GM12878 (cell line): Measurements from ENCODE around the gene NINL. TPM values are rescaled to one million over a fixed set of nuclear protein-coding genes. Genes with fewer than 3 reads are reported as not detected.

Experiments used
- ATAC-seq: fragments of 200-7000 bp; cut with Tn5 transposase; 3 replicates; pipeline ENCODE4 v1.9.1; 2020; ENCODE audit warnings: mild to moderate bottlenecking, moderate library complexity
- BruUV-seq: library from RNA; stranded (reverse); fragments of 400-500 nt; replicated peaks from 2 replicates; lab custom pipeline; 2021; lab: Mats Ljungman, UMichigan
- CTCF ChIA-PET: fragments of 300-600 bp; sonication (Branson Sonifier 250); formaldehyde crosslinking; extraction: SDS; loops from one replicate; lab custom pipeline; 2021; ENCODE audit warnings: inconsistent platforms; lab: Yijun Ruan, JAX
- POLR2A ChIA-PET: fragments of 350-600 bp; formaldehyde crosslinking; extraction: SDS; loops from one replicate; lab custom pipeline; 2021; ENCODE audit warnings: inconsistent platforms; lab: Charles Lee
- RAD21 ChIA-PET: fragments of 300-600 bp; sonication (Branson Sonifier 250); formaldehyde crosslinking; loops from one replicate; lab custom pipeline; 2023; ENCODE audit warnings: antibody characterized with exemption; ENCODE audit not compliant: unreplicated experiment; lab: Charles Lee
- SMC1A ChIA-PET: fragments of 300-600 bp; sonication (Branson Sonifier 250); formaldehyde crosslinking; loops from one replicate; lab custom pipeline; 2023; ENCODE audit not compliant: unreplicated experiment, uncharacterized antibody; lab: Charles Lee
- DNase-seq: peaks from one replicate; pipeline ENCODE4 v3.0.0-alpha.2; 2011; ENCODE audit warnings: low read depth, low spot score
- FAIRE-seq: peaks from 3 replicates; lab custom pipeline; 2011; peaks lifted over from hg19 to GRCh38; lab: Jason Lieb, UNC
- H2AFZ ChIP-seq: 2 replicates; pipeline ENCODE4 v1.6.0; 2011; ENCODE audit warnings: low read depth, low read length, control low read depth; ENCODE audit not compliant: control insufficient read depth
- H3K27ac ChIP-seq: 2 replicates; pipeline ENCODE4 v1.5.1; 2011; ENCODE audit warnings: control low read depth; ENCODE audit not compliant: control insufficient read depth, insufficient read depth
- H3K27me3 ChIP-seq, 2 experiments: replicated peaks in 1 of 2; 2 replicates each; pipeline versions ENCODE4 v1.6.0 to v1.6.1; 2011; ENCODE audit warnings: low read length in 1 of 2; ENCODE audit not compliant: control insufficient read depth in 2 of 2, insufficient read depth in 2 of 2
- H3K36me3 ChIP-seq, 2 experiments: 2 replicates each; pipeline ENCODE4 v1.5.1; 2011; ENCODE audit warnings: low read length in 1 of 2; ENCODE audit not compliant: control insufficient read depth in 2 of 2, insufficient read depth in 2 of 2
- H3K4me1 ChIP-seq: 2 replicates; pipeline ENCODE4 v1.6.1; 2011; ENCODE audit warnings: mild to moderate bottlenecking, low read length, moderate library complexity, mixed read lengths; ENCODE audit not compliant: control insufficient read depth, insufficient read depth
- H3K4me2 ChIP-seq: 2 replicates; pipeline ENCODE4 v1.6.0; 2011; ENCODE audit warnings: control low read depth; ENCODE audit not compliant: control insufficient read depth, insufficient read depth
- H3K4me3 ChIP-seq: fragments of 200-600 bp; sonication (generic); 2 replicates; pipeline ENCODE4 v1.5.1; 2016
- H3K79me2 ChIP-seq: 2 replicates; pipeline ENCODE4 v1.6.0; 2011; ENCODE audit warnings: low read length; ENCODE audit not compliant: control insufficient read depth, insufficient read depth
- H3K9ac ChIP-seq: 2 replicates; pipeline ENCODE4 v1.8.0; 2011; ENCODE audit warnings: low read length, control low read depth, mixed read lengths; ENCODE audit not compliant: control insufficient read depth, insufficient read depth
- H3K9me3 ChIP-seq: replicated peaks from 3 replicates; pipeline ENCODE4 v1.5.1; 2011; ENCODE audit warnings: mild to moderate bottlenecking, low read length; ENCODE audit not compliant: control insufficient read depth, insufficient read depth
- H4K20me1 ChIP-seq: 2 replicates; pipeline ENCODE4 v1.6.0; 2011; ENCODE audit not compliant: control insufficient read depth, insufficient read depth
- BMI1 ChIP-seq: fragments of 450-650 bp; IDR thresholded peaks from 2 replicates; pipeline ENCODE4 v1.6.1; 2016; ENCODE audit warnings: mild to moderate bottlenecking, moderate library complexity, borderline replicate concordance
- BRCA1 ChIP-seq: IDR thresholded peaks from 2 replicates; pipeline ENCODE4 v1.6.1; 2011; ENCODE audit warnings: low read depth, low read length, improper control_type of control experiment
- CREM ChIP-seq: IDR thresholded peaks from 2 replicates; pipeline ENCODE4 v1.6.1; 2014; ENCODE audit warnings: antibody characterized with exemption, low read depth
- HDAC2 ChIP-seq: fragments of 200-600 bp; sonication (generic); IDR thresholded peaks from 2 replicates; pipeline ENCODE4 v1.6.1; 2017
- IKZF2 ChIP-seq, 2 experiments: fragments of 450-650 bp; IDR thresholded peaks; 2 replicates each; pipeline ENCODE4 v1.6.1; 2017; ENCODE audit warnings: mild to moderate bottlenecking in 2 of 2, moderate library complexity in 2 of 2
- JUND ChIP-seq: IDR thresholded peaks from 2 replicates; pipeline ENCODE4 v1.6.1; 2012; ENCODE audit warnings: low read depth, mild to moderate bottlenecking, low read length, improper control_type of control experiment, moderate library complexity
- KAT2A ChIP-seq: conservative IDR thresholded peaks from 2 replicates; pipeline ENCODE4 v1.6.1; 2011; ENCODE audit warnings: low read depth, low read length; ENCODE audit not compliant: control insufficient read depth
- NBN ChIP-seq: fragments of 450-650 bp; IDR thresholded peaks from 2 replicates; pipeline ENCODE4 v1.6.1; 2016
- NFXL1 ChIP-seq: fragments of 450-650 bp; IDR thresholded peaks from 2 replicates; pipeline ENCODE4 v1.6.1; 2017; ENCODE audit warnings: antibody characterized with exemption, mild to moderate bottlenecking, borderline replicate concordance
- POLR2A ChIP-seq: IDR thresholded peaks from 2 replicates; pipeline ENCODE4 v1.6.1; 2011; ENCODE audit warnings: low read depth, mild to moderate bottlenecking, low read length
- ZNF207 ChIP-seq: fragments of 450-650 bp; IDR thresholded peaks from 2 replicates; pipeline ENCODE4 v1.6.1; 2014; ENCODE audit warnings: antibody characterized with exemption, mild to moderate bottlenecking, borderline replicate concordance
- ZNF24 ChIP-seq: fragments of 450-650 bp; IDR thresholded peaks from 2 replicates; pipeline ENCODE4 v1.6.1; 2017; ENCODE audit warnings: antibody characterized with exemption, mild to moderate bottlenecking
- WGBS: methylation state at CpG from one replicate; pipeline ENCODE4 v1.1.6; 2016; ENCODE audit warnings: low lambda C conversion rate; ENCODE audit not compliant: insufficient replicate concordance, insufficient coverage; ENCODE audit errors: missing lambda C conversion rate; 5-methylcytosine and 5-hydroxymethylcytosine counted together
- in situ Hi-C: fragments of 300-500 bp; cut with MboI; formaldehyde crosslinking; loops from 9 replicates; pipeline ENCODE4 v1.14.3; 2018; ENCODE audit warnings: mixed read lengths
- intact Hi-C: fragments of 100-400 bp; cut with micrococcal nuclease; formaldehyde crosslinking; loops from one replicate; pipeline ENCODE4 v1.14.2; 2022; ENCODE audit not compliant: unreplicated experiment
- polyA plus RNA-seq, 11 experiments: library from polyadenylated mRNA; depleted of rRNA in 4 of 11; unstranded in 6 of 11; stranded (reverse) in 5 of 11; fragments of >200 nt; fragmentation: Nextera tagmentation in 4 of 11; fragmentation: Illumina TruSeq in 1 of 11; extraction: Ambion mirVana in 4 of 11; extraction: Trizol in 1 of 11; gene quantifications; 1 replicate in 1 of 11; 2 replicates in 10 of 11; pipeline versions ENCODE4 v1.2.1 to v1.2.3, GENCODE V29; 2011 to 2016; ENCODE audit warnings: inconsistent platforms in 2 of 11, missing spikeins in 2 of 11, low read depth in 1 of 11
- total RNA-seq, 4 experiments: library from RNA; depleted of rRNA in 3 of 4; stranded (reverse); fragments of >200 nt in 3 of 4; fragmentation: Illumina TruSeq in 1 of 4; extraction: Trizol in 1 of 4; gene quantifications; 2 replicates each; pipeline versions ENCODE4 v1.2.1 to v1.2.3, GENCODE V29; 2013 to 2021
- TF ChIP-seq, protein P1 (sequence below): fragments of 450-650 bp; IDR thresholded peaks from 2 replicates; pipeline ENCODE4 v1.6.1; 2017; ENCODE audit warnings: mild to moderate bottlenecking
- TF ChIP-seq, protein P2 (sequence below): IDR thresholded peaks from 2 replicates; pipeline ENCODE4 v1.6.1; 2012; ENCODE audit warnings: improper control_type of control experiment, low read depth, low read length; ENCODE audit not compliant: insufficient replicate concordance

Gene NINL
- total and polyA plus RNA-seq, 10 of the 15 experiments (the other 5 are each of a cell fraction or from before 2014, with no cell fraction given): 0.04 to 0.77 (median 0.23) TPM; not detected in 1

DNA sequence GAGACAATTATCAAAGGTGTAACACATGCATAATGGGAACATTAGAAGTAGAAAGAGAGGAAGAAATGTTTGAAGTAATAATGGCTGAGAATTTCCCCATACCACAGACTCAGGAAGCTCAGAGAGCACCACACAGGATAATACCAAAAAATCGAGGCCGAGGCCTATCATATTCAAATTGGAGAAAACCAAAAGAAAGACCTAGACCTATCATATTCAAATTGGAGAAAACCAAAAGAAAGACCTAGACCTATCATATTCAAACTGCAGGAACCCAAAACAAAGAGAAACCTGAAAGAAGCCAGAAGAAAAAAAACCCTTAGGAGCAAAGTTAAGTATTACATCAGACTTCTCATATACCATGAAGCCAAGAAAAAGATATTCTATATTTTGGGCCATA lies 18.0 kb downstream of the NINL start:
- DNase-seq (no peak), FAIRE-seq (no peak), ATAC-seq (no peak)
- Histone ChIP-seq H4K20me1 (no peaks in the 10 kb centered on the region), H3K9me3 (no peaks in the 10 kb centered on the region), H3K27me3 (no peaks in the 10 kb centered on the region), H3K36me3 (no peaks in the 10 kb centered on the region), H3K27ac (no peak overlapping the region), H3K9ac (no peak overlapping the region), H3K4me1 (no peaks in the 10 kb centered on the region), H3K4me2 (no peak overlapping the region), H3K4me3 (no peak overlapping the region), H2AFZ (no peak overlapping the region), H3K79me2 (no peaks in the 10 kb centered on the region)
- BruUV-seq: no TSS peak
- in situ Hi-C loops (no loop called here), intact Hi-C loops (no loop called here)
- POLR2A ChIA-PET: no interaction called here
- WGBS: 18% methylated on average over 2 of the region's 2 CpGs
- CTCF ChIA-PET: no interaction called here
- SMC1A ChIA-PET: no interaction called here
- no peak for TF ChIP-seq HDAC2
- TF ChIP-seq CREM: no peak
- RAD21 ChIA-PET: no interaction called here

DNA sequence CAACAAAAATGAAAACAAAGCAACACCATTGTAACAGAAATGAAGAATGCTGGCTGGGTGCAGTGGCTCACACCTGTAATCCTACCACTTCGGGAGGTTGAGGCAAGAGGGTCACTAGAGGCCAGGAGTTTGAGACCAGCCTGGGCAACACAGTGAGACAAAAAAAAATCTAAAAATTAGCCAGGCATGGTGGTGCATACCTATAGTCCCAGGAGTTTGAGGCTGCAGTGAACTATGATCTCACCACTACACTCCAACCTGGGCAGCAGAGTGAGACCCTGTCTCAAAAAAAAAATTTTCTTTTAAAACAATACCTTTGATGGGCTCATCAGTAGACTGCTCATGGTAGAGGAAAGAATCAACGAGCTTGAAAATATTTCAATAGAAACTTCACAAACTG lies 18.5 kb downstream of the NINL start:
- in situ Hi-C loops: no loop called here
- TF ChIP-seq BMI1 (no peak), NBN (no peak), NFXL1 (no peak), ZNF24 (no peak), KAT2A (no peak), ZNF207 (no peak), JUND (no peak), IKZF2 (IDR thresholded peaks at IDR 0.05) (no peak), BRCA1 (no peak), POLR2A (no peak)
- TF ChIP-seq, protein P1, sequence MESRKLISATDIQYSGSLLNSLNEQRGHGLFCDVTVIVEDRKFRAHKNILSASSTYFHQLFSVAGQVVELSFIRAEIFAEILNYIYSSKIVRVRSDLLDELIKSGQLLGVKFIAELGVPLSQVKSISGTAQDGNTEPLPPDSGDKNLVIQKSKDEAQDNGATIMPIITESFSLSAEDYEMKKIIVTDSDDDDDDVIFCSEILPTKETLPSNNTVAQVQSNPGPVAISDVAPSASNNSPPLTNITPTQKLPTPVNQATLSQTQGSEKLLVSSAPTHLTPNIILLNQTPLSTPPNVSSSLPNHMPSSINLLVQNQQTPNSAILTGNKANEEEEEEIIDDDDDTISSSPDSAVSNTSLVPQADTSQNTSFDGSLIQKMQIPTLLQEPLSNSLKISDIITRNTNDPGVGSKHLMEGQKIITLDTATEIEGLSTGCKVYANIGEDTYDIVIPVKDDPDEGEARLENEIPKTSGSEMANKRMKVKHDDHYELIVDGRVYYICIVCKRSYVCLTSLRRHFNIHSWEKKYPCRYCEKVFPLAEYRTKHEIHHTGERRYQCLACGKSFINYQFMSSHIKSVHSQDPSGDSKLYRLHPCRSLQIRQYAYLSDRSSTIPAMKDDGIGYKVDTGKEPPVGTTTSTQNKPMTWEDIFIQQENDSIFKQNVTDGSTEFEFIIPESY: no peak
- TF ChIP-seq, protein P2, sequence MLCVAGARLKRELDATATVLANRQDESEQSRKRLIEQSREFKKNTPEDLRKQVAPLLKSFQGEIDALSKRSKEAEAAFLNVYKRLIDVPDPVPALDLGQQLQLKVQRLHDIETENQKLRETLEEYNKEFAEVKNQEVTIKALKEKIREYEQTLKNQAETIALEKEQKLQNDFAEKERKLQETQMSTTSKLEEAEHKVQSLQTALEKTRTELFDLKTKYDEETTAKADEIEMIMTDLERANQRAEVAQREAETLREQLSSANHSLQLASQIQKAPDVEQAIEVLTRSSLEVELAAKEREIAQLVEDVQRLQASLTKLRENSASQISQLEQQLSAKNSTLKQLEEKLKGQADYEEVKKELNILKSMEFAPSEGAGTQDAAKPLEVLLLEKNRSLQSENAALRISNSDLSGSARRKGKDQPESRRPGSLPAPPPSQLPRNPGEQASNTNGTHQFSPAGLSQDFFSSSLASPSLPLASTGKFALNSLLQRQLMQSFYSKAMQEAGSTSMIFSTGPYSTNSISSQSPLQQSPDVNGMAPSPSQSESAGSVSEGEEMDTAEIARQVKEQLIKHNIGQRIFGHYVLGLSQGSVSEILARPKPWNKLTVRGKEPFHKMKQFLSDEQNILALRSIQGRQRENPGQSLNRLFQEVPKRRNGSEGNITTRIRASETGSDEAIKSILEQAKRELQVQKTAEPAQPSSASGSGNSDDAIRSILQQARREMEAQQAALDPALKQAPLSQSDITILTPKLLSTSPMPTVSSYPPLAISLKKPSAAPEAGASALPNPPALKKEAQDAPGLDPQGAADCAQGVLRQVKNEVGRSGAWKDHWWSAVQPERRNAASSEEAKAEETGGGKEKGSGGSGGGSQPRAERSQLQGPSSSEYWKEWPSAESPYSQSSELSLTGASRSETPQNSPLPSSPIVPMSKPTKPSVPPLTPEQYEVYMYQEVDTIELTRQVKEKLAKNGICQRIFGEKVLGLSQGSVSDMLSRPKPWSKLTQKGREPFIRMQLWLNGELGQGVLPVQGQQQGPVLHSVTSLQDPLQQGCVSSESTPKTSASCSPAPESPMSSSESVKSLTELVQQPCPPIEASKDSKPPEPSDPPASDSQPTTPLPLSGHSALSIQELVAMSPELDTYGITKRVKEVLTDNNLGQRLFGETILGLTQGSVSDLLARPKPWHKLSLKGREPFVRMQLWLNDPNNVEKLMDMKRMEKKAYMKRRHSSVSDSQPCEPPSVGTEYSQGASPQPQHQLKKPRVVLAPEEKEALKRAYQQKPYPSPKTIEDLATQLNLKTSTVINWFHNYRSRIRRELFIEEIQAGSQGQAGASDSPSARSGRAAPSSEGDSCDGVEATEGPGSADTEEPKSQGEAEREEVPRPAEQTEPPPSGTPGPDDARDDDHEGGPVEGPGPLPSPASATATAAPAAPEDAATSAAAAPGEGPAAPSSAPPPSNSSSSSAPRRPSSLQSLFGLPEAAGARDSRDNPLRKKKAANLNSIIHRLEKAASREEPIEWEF: no peak

More for the DNA sequence above, 18.5 kb downstream of the NINL start:
- BruUV-seq: no TSS peak
- FAIRE-seq: no peak
- ChIA-PET SMC1A (no interaction called here), RAD21 (no interaction called here), POLR2A (no interaction called here), CTCF (no interaction called here)
- 12% methylated on average over 2 of the region's 2 CpGs for WGBS
- Histone ChIP-seq H3K79me2 (no peaks in the 10 kb centered on the region), H3K4me1 (no peaks in the 10 kb centered on the region), H2AFZ (no peak overlapping the region), H3K4me3 (no peak overlapping the region), H4K20me1 (no peaks in the 10 kb centered on the region), H3K36me3 (no peaks in the 10 kb centered on the region), H3K9me3 (no peaks in the 10 kb centered on the region), H3K9ac (no peak overlapping the region), H3K27ac (no peak overlapping the region), H3K27me3 (no peaks in the 10 kb centered on the region), H3K4me2 (no peak overlapping the region)
- DNase-seq: no peak
- ATAC-seq: no peak
- intact Hi-C loops: no loop called here
